ENCODE measurements around the gene FRAS1.
"Not testable (repeated sequence)": the region's sequence is repeated elsewhere in the genome, so short reads cannot be mapped to it uniquely, and the experiment has no call there.

FRAS1 gene

GRCh38 chr4:78225236-78225635 is 168.1 kb downstream of the FRAS1 start:
- DNase-seq, result no peak

DNA sequence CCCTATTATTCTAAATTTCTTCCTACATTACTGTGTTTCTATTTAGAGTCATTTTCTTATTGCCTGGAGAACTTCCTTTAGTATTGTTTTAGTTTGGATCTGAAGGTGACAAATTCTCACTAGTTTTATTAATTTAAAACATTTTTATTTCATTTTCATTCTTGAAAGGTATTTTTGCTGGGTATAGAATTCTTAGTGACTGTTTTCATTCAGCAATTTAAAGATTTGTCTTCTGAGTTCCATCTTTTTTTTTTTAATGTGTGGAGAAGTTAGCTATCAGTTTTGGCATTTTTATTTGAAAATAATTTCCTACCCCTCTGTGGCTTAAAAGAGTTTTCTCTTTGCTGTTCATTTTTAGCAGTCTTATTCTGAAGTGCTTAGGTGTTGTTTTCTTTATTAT is 169.2 kb downstream of the FRAS1 start:
- DNase-seq, result no peak

DNA sequence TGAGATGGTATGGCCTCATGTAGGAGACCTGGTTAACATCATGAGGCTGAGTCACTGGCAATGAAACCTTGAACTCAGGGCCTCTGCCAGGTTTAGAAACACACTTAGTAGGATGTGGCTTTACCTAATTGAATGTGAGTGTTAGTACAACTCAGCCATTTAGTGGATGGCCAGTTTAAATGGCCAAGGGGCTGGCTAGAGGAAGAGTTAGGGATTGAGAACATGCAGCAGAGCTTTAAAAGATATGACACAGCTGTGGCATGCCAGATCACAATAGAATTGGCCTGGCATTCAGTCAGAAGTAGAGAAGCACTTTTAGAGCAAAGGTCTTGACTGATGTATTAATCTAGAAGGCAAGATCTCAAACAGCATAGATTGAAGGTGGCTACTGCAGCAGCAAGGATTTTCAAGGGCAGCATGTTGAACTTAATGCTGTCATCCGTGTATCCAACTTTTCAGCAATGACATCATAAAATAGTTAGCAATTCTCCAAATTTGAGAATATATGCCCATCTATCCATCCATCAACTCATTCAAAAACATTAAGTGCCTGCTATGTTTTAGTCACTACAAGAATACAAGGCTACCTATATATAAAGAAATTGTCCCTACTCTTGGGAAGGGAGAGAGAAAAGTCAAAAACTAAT is 170.4 kb downstream of the FRAS1 start:
- no peak for DNase-seq

GRCh38 chr4:78235800-78236199 is 178.7 kb downstream of the FRAS1 start:
- no peak for DNase-seq

- DNase-seq, result no peak
These were observed 180.2 kb downstream of the FRAS1 start for GRCh38 chr4:78237360-78237759.

GRCh38 chr4:78242071-78242470 is 184.9 kb downstream of the FRAS1 start:
- DNase-seq, result no peak

- no peak for DNase-seq
These were observed 187.8 kb downstream of the FRAS1 start for GRCh38 chr4:78244705-78245485.

DNA sequence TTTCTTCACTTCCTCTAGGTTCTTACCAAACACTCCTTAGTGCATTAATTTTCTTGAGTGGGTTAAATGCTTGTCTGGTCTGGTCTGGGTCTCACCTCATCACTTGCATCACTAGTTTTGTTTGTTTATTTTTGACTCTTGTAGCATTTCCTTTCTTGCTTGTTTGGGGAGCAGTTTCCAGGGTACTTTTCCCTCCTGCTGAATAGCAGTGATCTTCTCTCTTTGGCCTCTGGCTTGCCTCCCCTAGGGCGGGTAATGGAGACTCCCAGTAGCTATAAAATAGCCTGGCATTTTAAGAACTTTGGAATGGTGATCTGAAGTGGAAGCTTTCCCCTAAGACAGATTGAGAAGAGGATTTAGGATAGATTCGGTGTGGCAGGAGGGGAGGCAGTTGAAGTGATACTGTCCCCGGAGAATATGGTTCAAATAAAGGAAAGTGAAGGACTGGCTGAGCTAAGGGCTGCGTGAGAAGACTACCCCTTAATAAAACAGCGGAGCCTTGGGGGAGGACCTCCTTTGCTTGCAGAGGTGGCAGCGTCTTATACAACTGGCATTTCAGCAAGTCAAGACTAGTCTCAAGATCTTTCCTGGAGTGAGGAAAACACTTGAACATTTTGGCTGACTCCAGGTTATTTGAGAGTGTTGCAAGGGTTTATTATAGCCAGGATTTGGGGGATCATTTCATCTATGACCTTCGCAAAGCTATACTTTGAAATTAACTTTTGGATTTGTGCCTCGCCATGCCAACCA is 190.6 kb downstream of the FRAS1 start:
- no peak for DNase-seq

GRCh38 chr4:78250500-78250899 is 193.4 kb downstream of the FRAS1 start:
- no peak for DNase-seq

DNA sequence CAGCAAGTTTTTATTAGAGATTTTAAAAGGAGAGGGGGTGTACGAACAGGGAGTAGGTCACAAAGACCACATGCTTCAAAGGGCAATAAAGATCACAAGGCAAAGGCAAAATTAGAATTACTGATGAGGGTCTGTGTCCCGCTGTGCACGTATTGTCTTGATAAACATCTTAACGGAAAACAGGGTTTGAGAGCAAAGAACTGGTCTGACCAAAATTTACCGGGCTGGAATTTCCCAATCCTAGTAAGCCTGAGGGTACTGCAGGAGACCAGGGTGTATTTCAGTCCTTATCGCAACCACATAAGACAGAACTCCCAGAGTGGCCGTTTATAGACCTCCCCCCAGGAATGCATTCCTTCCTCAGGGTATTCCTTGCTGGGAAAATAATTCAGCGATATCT is 195.7 kb downstream of the FRAS1 start:
- not testable (repeated sequence) for DNase-seq

GRCh38 chr4:78254893-78255292 is 197.8 kb downstream of the FRAS1 start:
- DNase-seq, result no peak

- no peak for DNase-seq
These were observed 207.9 kb downstream of the FRAS1 start for GRCh38 chr4:78265006-78265405.

GRCh38 chr4:78267790-78268189 is 210.7 kb downstream of the FRAS1 start:
- DNase-seq, result no peak

- DNase-seq, result no peak
These were observed 211.5 kb downstream of the FRAS1 start for GRCh38 chr4:78268597-78268996.

DNA sequence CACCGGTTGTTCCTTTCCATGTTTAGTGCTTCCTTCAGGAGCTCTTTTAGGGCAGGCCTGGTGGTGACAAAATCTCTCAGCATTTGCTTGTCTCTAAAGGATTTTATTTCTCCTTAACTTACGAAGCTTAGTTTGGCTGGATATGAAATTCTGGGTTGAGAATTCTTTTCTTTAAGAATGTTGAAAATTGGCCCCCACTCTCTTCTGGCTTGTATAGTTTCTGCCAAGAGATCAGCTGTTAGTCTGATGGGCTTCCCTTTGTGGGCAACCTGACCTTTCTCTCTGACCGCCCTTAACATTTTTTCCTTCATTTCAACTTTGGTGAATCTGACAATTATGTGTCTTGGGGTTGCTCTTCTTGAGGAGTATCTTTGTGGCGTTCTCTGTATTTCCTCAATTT is 218.3 kb downstream of the FRAS1 start:
- not testable (repeated sequence) for DNase-seq

DNA sequence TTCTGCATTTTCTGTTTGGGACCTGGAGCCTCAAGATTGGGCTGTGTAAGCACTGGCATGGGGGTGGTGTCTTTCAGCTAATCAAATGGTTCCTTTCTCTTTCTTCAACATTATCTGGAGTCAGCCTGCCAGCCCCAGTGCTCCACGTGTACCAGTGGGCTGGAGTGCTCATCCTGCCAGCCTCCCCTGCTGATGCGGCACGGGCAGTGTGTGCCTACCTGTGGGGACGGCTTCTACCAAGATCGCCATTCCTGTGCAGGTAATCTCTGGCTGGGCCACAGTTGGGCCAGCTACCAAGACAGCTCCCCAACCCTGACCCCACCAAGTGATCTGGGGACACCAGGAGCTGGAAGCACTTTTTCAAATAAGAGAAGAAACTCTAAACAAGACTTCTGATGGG is 229.2 kb downstream of the FRAS1 start:
- DNase-seq, result no peak

- no peak for DNase-seq
These were observed 231.2 kb downstream of the FRAS1 start for GRCh38 chr4:78288327-78288726.

- DNase-seq, result no peak
These were observed 234.2 kb downstream of the FRAS1 start for GRCh38 chr4:78291277-78291676.

GRCh38 chr4:78292341-78292740 is 235.2 kb downstream of the FRAS1 start:
- DNase-seq, result no peak

DNA sequence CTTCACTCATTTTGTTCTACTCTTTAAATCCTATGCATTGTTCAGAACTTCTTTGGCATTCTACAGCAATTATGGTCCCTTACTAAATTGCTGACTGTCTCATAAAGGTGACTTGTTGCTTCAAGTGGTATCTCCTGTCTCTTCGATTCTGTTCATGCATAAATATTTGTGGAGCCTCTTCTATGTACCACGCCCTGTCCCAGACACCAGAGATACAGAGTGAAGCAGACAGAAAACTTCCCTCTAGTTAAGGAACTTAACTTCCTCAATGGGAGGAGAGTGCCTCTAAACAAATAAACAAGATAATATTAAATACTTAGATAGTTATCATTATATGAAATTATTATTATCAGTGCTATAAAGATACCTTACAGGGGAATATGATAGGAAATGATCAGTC is 235.7 kb downstream of the FRAS1 start:
- DNase-seq, result no peak

GRCh38 chr4:78293348-78293747 is 236.2 kb downstream of the FRAS1 start:
- DNase-seq, result no peak

DNA sequence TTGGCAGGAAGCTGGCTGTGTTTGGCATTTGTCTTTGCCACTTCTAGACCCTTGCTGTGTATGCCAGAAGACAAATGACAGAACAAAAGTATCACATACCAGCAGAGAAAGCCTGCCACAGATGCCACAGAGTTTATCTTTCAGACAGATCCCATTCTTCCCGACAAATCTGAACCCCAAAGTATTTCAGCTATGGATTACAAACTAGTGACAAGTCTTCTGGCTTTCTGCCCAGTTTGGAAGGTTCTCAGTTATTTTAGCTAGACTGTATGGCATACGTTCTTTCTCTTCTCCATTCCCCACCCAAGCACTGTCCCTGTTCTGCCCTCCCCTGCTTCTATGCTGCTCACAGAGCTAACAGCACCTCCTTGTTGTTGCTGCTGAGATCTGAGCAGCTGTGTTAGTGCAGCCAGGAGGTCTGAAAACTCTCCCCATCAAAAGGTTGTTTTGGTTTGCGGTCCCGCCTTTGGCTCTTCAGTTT is 236.7 kb downstream of the FRAS1 start:
- peak; percentile 42 for DNase-seq

GRCh38 chr4:78296261-78296660 is 239.1 kb downstream of the FRAS1 start:
- no peak for DNase-seq

Data from left hindlimb (tissue), 1 donor.